PC-3 (cell line): ENCODE data around the gene EXOC2.

Experiments
- CTCF ChIP-seq: fragments of 300-600 bp; sonication (generic); conservative IDR thresholded peaks from 2 replicates; pipeline ENCODE4 v1.5.1; 2017; ENCODE audit warnings: antibody characterized with exemption, low read depth, mild to moderate bottlenecking, low read length
- EZH2 ChIP-seq: fragments of 300-600 bp; sonication (generic); IDR thresholded peaks from one replicate; pipeline ENCODE4 v1.6.1; 2017; ENCODE audit warnings: antibody characterized with exemption, mild to moderate bottlenecking, low read length; ENCODE audit not compliant: unreplicated experiment

- TF ChIP-seq CTCF (no peak), EZH2 (no peak)
Measured at GRCh38 chr6:626236-626635, 66.7 kb downstream of the EXOC2 start.
